ENCODE measurements around the gene SUN2. TPM values are rescaled to one million over a fixed set of nuclear protein-coding genes. Genes with fewer than 3 reads are reported as not detected.

SUN2 gene
- total RNA-seq, 1 experiment from 2014 or later, result 169 TPM

- CTCF ChIA-PET, result no interaction called here
Measured at GRCh38 chr22:38750104-38750503, 5.7 kb downstream of the SUN2 start.

DNA sequence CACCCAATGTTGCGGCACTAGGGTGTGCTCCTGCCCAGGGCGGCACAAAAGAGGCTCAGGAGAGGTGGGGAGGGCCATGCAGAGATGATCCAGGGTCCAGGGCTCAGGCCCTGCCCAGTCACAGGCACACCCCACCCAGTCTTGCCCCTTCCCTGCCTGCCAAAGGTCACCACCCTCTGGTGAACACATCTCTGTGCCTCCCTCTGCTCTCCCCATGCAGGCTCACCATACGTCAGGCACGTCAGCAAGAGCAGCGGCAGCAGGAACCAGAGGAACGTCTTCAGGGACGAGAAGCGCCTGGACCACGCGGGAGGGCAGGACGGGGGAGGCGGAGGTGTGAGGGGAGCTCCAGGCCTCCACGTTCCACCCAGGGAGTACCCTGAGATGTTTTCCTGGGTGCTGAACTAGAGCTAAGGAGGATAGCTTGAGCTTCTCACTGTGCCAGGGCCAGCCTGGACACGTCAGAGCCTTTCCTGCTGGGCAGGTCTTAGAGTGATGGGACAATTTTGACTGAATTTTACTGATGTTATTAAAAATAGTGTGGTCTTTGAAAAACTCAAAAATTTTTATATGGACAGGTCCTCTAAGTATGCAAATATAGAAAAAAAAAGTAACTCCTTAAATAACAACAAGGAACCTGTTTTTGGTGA, 7.2 kb downstream of the SUN2 start:
- intact Hi-C loops (cut with micrococcal nuclease; ENCODE audit: unreplicated experiment), result no loop called here
- no peak overlapping the region for H3K4me2 ChIP-seq
- peaks cover 47% of the 10 kb centered on the region for H3F3A ChIP-seq (ENCODE audit: insufficient read depth, low read depth)
- peaks cover 19% of the 10 kb centered on the region for H3K79me2 ChIP-seq (ENCODE audit: low read depth)
- ChIA-PET CTCF (no interaction called here), POLR2A (ENCODE audit: unreplicated experiment) (no interaction called here)
- no peaks in the 10 kb centered on the region for H3K27me3 ChIP-seq (ENCODE audit: insufficient read depth, low read depth)
- H3K9me2 ChIP-seq (ENCODE audit: insufficient read depth), result no peaks in the 10 kb centered on the region
- no TSS peak for BruUV-seq (replicated peaks)
- peaks cover 14% of the 10 kb centered on the region for H3K4me1 ChIP-seq (replicated peaks; ENCODE audit: insufficient read depth)
- H2AFZ ChIP-seq, result no peak overlapping the region
- DNase-seq, result no peak
- H3K27ac ChIP-seq, result no peak overlapping the region
- no peaks in the 10 kb centered on the region; the same call in 1 of the 2 replicates for H4K20me1 ChIP-seq (ENCODE audit: insufficient read depth)
- no peaks in the 10 kb centered on the region for H3K9me3 ChIP-seq (ENCODE audit: insufficient read depth, low read depth)
- no peak overlapping the region for H3K4me3 ChIP-seq
- TF ChIP-seq EZH2 (IDR thresholded peaks at IDR 0.05; ENCODE audit: low read depth), result no peak
- no peak for TF ChIP-seq CTCF (conservative IDR thresholded peaks at IDR 0.05)
- H3K36me3 ChIP-seq (ENCODE audit: low read depth), result peaks cover 59% of the 10 kb centered on the region

More at GRCh38 chr22:38750104-38750503, 5.7 kb downstream of the SUN2 start:
- TF ChIP-seq CTCF (conservative IDR thresholded peaks at IDR 0.05), result no peak
- no peak for TF ChIP-seq EZH2 (IDR thresholded peaks at IDR 0.05; ENCODE audit: low read depth)
- H3K79me2 ChIP-seq (ENCODE audit: low read depth), result peaks cover 25% of the 10 kb centered on the region
- POLR2A ChIA-PET (ENCODE audit: unreplicated experiment), result no interaction called here
- no TSS peak for BruUV-seq (replicated peaks)
- H3K27ac ChIP-seq, result no peak overlapping the region
- peaks cover 50% of the 10 kb centered on the region for H3K36me3 ChIP-seq (ENCODE audit: low read depth)
- H3K9me3 ChIP-seq (ENCODE audit: insufficient read depth, low read depth), result no peaks in the 10 kb centered on the region
- H3K4me3 ChIP-seq, result no peak overlapping the region
- H3F3A ChIP-seq (ENCODE audit: insufficient read depth, low read depth), result peaks cover 51% of the 10 kb centered on the region
- no peaks in the 10 kb centered on the region; the same call in 1 of the 2 replicates for H4K20me1 ChIP-seq (ENCODE audit: insufficient read depth)
- intact Hi-C loops (cut with micrococcal nuclease; ENCODE audit: unreplicated experiment), result loop anchor here (5.0 to 10.0 kb wide), 3 partner anchors 235 to 772 kb away; partner anchors contain the start of genes APOBEC3B, ATF4 and PICK1
- peaks cover 29% of the 10 kb centered on the region for H3K4me1 ChIP-seq (replicated peaks; ENCODE audit: insufficient read depth)
- no peak overlapping the region for H2AFZ ChIP-seq
- no peak for DNase-seq
- no peaks in the 10 kb centered on the region for H3K27me3 ChIP-seq (ENCODE audit: insufficient read depth, low read depth)
- H3K4me2 ChIP-seq, result no peak overlapping the region
- H3K9me2 ChIP-seq (ENCODE audit: insufficient read depth), result no peaks in the 10 kb centered on the region

GRCh38 chr22:38745676-38746460, 9.9 kb downstream of the SUN2 start:
- intact Hi-C loops (cut with micrococcal nuclease; ENCODE audit: unreplicated experiment), result no loop called here
- no TSS peak for BruUV-seq (replicated peaks)

More at GRCh38 chr22:38745676-38746460, 9.9 kb downstream of the SUN2 start:
- ChIA-PET CTCF (interaction anchor here (0.6 kb wide), 2 partner anchors 18 to 21 kb away, joined by 3 to 8 read pairs; no protein-coding TSS in a partner anchor), POLR2A (ENCODE audit: unreplicated experiment) (no interaction called here)
- Histone ChIP-seq H3K4me2 (no peak overlapping the region), H3K9me3 (ENCODE audit: insufficient read depth, low read depth) (no peaks in the 10 kb centered on the region), H3K9me2 (ENCODE audit: insufficient read depth) (no peaks in the 10 kb centered on the region), H3K36me3 (ENCODE audit: low read depth) (peaks cover 53% of the 10 kb centered on the region), H4K20me1 (ENCODE audit: insufficient read depth) (no peaks in the 10 kb centered on the region; the same call in 1 of the 2 replicates), H3K79me2 (ENCODE audit: low read depth) (no peaks in the 10 kb centered on the region), H3K4me1 (replicated peaks; ENCODE audit: insufficient read depth) (no peaks in the 10 kb centered on the region), H3K27ac (no peak overlapping the region), H2AFZ (no peak overlapping the region), H3K27me3 (ENCODE audit: insufficient read depth, low read depth) (no peaks in the 10 kb centered on the region), H3F3A (ENCODE audit: insufficient read depth, low read depth) (peaks cover 56% of the 10 kb centered on the region; the same call in 1 of the 2 replicates), H3K4me3 (no peak overlapping the region)
- no peak for TF ChIP-seq EZH2 (IDR thresholded peaks at IDR 0.05; ENCODE audit: low read depth)
- TF ChIP-seq CTCF (conservative IDR thresholded peaks at IDR 0.05), result no peak
- DNase-seq, result no peak

Data from PC-9 (cell line).